ENCODE data around the gene NDUFA11.
"Not testable (repeated sequence)": the region's sequence is repeated elsewhere in the genome, so short reads cannot be mapped to it uniquely, and the experiment has no call there.

The NDUFA11 gene

GRCh38 chr19:5851302-5851701 lies 52.3 kb downstream of the NDUFA11 start, which contains the start of gene FUT3:
FUT3 (minus strand) TSS chr19:5851449.
- Histone ChIP-seq H3K27ac (no peak within 1 kb of the TSS), H3K4me3 (no peak within 1 kb of the TSS)
- no peak for TF ChIP-seq CTCF (IDR thresholded peaks at IDR 0.05)
- DNase-seq (ENCODE audit: low spot score) = no peak

GRCh38 chr19:5850743-5851293 lies 52.8 kb downstream of the NDUFA11 start:
- no peak overlapping the region for H3K4me3 ChIP-seq
- no peak for DNase-seq (ENCODE audit: low spot score)
- no peak for TF ChIP-seq CTCF (IDR thresholded peaks at IDR 0.05)
- H3K27ac ChIP-seq = no peak overlapping the region

- H3K27ac ChIP-seq = no peak overlapping the region
- no peak overlapping the region for H3K4me3 ChIP-seq
- no peak for TF ChIP-seq CTCF (IDR thresholded peaks at IDR 0.05)
- no peak for DNase-seq (ENCODE audit: low spot score)
These were observed 53.4 kb downstream of the NDUFA11 start for GRCh38 chr19:5850189-5850588.

GRCh38 chr19:5848621-5849020 lies 55.0 kb downstream of the NDUFA11 start:
- not testable (repeated sequence) for H3K4me3 ChIP-seq; DNase-seq (ENCODE audit: low spot score); H3K27ac ChIP-seq

- not testable (repeated sequence) for DNase-seq (ENCODE audit: low spot score); H3K4me3 ChIP-seq; H3K27ac ChIP-seq
These were observed 55.7 kb downstream of the NDUFA11 start for GRCh38 chr19:5847846-5848245.

All from coronary artery (tissue), 2 donors.